ENCODE measurements around the gene CELF1.

- TF ChIP-seq POLR2A (IDR thresholded peaks at IDR 0.05) (no peak), CTCF (IDR thresholded peaks at IDR 0.05) (no peak)
Measured at GRCh38 chr11:47480762-47481161, 72.2 kb downstream of the CELF1 start.
